OCI-LY7 (cell line): ENCODE results near the gene PHKB. TPM values are rescaled to one million over a fixed set of nuclear protein-coding genes. Genes with fewer than 3 reads are reported as not detected.

Experiments
- BruUV-seq: library from RNA; stranded (reverse); fragments of 400-500 nt; replicated peaks from 2 replicates; lab custom pipeline; 2021; lab: Mats Ljungman, UMichigan
- CTCF ChIA-PET: fragments of 300-600 bp; sonication (Branson Sonifier 250); formaldehyde crosslinking; loops from one replicate; lab custom pipeline; 2022; ENCODE audit warnings: antibody characterized with exemption; ENCODE audit not compliant: unreplicated experiment; lab: Charles Lee
- POLR2A ChIA-PET: fragments of 300-600 bp; sonication (Branson Sonifier 250); formaldehyde crosslinking; loops from one replicate; lab custom pipeline; 2022; ENCODE audit warnings: antibody characterized with exemption; lab: Charles Lee
- DNase-seq: peaks from one replicate; pipeline ENCODE4 v3.0.0-alpha.2; 2015; ENCODE audit warnings: low spot score
- H2AFZ ChIP-seq: fragments of 200-600 bp; sonication (generic), shearing (Covaris generic); 2 replicates; pipeline ENCODE4 v1.6.1; 2014; ENCODE audit warnings: mild to moderate bottlenecking, antibody characterized with exemption, low read length, moderate library complexity
- H3K27ac ChIP-seq: fragments of 200-600 bp; sonication (generic); 2 replicates; pipeline ENCODE4 v1.5.1; 2014; ENCODE audit warnings: mixed run types, low read depth, mild to moderate bottlenecking, moderate library complexity, low read length, inconsistent platforms; ENCODE audit not compliant: poor library complexity, severe bottlenecking
- H3K36me3 ChIP-seq: fragments of 200-600 bp; sonication (generic); 2 replicates; pipeline ENCODE4 v1.6.1; 2014; ENCODE audit warnings: mild to moderate bottlenecking, antibody characterized with exemption, low read length, moderate library complexity, mixed read lengths; ENCODE audit not compliant: insufficient read depth
- H3K4me1 ChIP-seq: fragments of 200-600 bp; sonication (generic); 2 replicates; pipeline ENCODE4 v1.5.1; 2014; ENCODE audit warnings: mild to moderate bottlenecking, low read length; ENCODE audit not compliant: insufficient read depth, poor library complexity, severe bottlenecking
- H3K4me2 ChIP-seq: fragments of 200-600 bp; sonication (generic); 2 replicates; pipeline ENCODE4 v1.6.1; 2014; ENCODE audit warnings: mild to moderate bottlenecking, low read length
- H3K4me3 ChIP-seq: fragments of 200-600 bp; sonication (generic); 2 replicates; pipeline ENCODE4 v1.5.1; 2014; ENCODE audit warnings: mild to moderate bottlenecking, low read depth, low read length; ENCODE audit not compliant: poor library complexity, severe bottlenecking
- H3K79me2 ChIP-seq: fragments of 200-600 bp; sonication (generic); 2 replicates; pipeline ENCODE4 v1.6.1; 2016; ENCODE audit warnings: low read depth, mild to moderate bottlenecking, low read length, moderate library complexity, mixed read lengths; ENCODE audit not compliant: insufficient read depth
- H3K9me2 ChIP-seq: fragments of 200-600 bp; sonication (generic); 2 replicates; pipeline ENCODE4 v1.6.1; 2016; ENCODE audit warnings: mild to moderate bottlenecking, low read length, mixed read lengths; ENCODE audit not compliant: insufficient read depth
- H3K9me3 ChIP-seq: fragments of 200-600 bp; sonication (generic); 2 replicates; pipeline ENCODE4 v1.6.1; 2014; ENCODE audit warnings: mild to moderate bottlenecking, mixed run types, low read length, mixed read lengths
- H4K20me1 ChIP-seq: fragments of 200-600 bp; sonication (generic); 2 replicates; pipeline ENCODE4 v1.6.1; 2014; ENCODE audit warnings: mild to moderate bottlenecking, antibody characterized with exemption, low read length, moderate library complexity, mixed read lengths; ENCODE audit not compliant: insufficient read depth
- EZH2phosphoT487 ChIP-seq: fragments of 200-600 bp; sonication (generic); IDR thresholded peaks from 2 replicates; pipeline ENCODE4 v1.6.1; 2018; ENCODE audit warnings: low read depth, borderline replicate concordance, mild to moderate bottlenecking, mixed run types, antibody characterized with exemption, low read length, moderate library complexity, mixed read lengths
- intact Hi-C: fragments of 100-400 bp; cut with micrococcal nuclease; formaldehyde crosslinking; loops from one replicate; pipeline ENCODE4 v1.10.0; 2022; ENCODE audit not compliant: unreplicated experiment
- total RNA-seq, 2 experiments: library from RNA; depleted of rRNA in 1 of 2; stranded (reverse); fragments of >200 nt in 1 of 2; shearing (Covaris generic) in 1 of 2; gene quantifications; 2 replicates each; pipeline ENCODE4 v1.2.3, GENCODE V29; 2014 to 2022
- TF ChIP-seq, protein P1 (sequence below): fragments of 200-600 bp; sonication (generic); conservative IDR thresholded peaks from 2 replicates; pipeline ENCODE4 v1.5.1; 2014; ENCODE audit warnings: mild to moderate bottlenecking, antibody characterized with exemption, low read length, moderate library complexity, mixed read lengths

The PHKB gene
- total RNA-seq, 2 experiments from 2014 or later, result 56.9 to 93.1 TPM

DNA sequence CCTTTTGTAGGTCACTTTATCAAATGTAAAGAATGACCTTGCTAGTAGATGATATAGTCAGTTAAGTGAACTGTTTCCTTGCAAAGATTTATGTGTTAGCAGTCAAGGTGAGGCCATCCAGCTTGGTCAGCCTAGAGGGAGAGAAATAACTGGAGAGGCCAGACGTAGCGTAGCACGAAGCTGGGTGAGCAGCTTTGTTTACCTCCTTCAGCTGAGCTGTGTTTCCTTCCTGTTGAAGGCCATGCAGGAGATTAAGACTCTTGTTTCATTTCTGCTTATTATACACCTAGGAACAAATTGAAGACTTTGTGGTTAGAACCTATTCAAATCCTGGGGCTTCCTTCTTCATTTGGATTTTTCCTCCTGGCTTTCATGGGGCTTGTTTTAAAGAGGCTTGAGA is 267.1 kb downstream of the PHKB start:
- CTCF ChIA-PET, result no interaction called here
- BruUV-seq, result no TSS peak
- no peak overlapping the region for H3K27ac ChIP-seq
- DNase-seq, result peak; percentile 46
- H3K9me2 ChIP-seq, result no peaks in the 10 kb centered on the region
- H3K4me3 ChIP-seq, result no peak overlapping the region
- no peaks in the 10 kb centered on the region for H3K79me2 ChIP-seq
- intact Hi-C loops, result no loop called here
- no peaks in the 10 kb centered on the region for H4K20me1 ChIP-seq
- peak overlapping the region; percentile 48 for H3K4me2 ChIP-seq
- H3K4me1 ChIP-seq, result peaks cover 11% of the 10 kb centered on the region
- POLR2A ChIA-PET, result interaction anchor here (0.6 to 1.0 kb wide), 3 partner anchors 13 to 880 kb away, joined by 3 to 5 read pairs (median 3); no protein-coding TSS in a partner anchor
- H2AFZ ChIP-seq, result no peak overlapping the region
- no peaks in the 10 kb centered on the region for H3K36me3 ChIP-seq
- no peak for TF ChIP-seq EZH2phosphoT487
- TF ChIP-seq, protein P1, sequence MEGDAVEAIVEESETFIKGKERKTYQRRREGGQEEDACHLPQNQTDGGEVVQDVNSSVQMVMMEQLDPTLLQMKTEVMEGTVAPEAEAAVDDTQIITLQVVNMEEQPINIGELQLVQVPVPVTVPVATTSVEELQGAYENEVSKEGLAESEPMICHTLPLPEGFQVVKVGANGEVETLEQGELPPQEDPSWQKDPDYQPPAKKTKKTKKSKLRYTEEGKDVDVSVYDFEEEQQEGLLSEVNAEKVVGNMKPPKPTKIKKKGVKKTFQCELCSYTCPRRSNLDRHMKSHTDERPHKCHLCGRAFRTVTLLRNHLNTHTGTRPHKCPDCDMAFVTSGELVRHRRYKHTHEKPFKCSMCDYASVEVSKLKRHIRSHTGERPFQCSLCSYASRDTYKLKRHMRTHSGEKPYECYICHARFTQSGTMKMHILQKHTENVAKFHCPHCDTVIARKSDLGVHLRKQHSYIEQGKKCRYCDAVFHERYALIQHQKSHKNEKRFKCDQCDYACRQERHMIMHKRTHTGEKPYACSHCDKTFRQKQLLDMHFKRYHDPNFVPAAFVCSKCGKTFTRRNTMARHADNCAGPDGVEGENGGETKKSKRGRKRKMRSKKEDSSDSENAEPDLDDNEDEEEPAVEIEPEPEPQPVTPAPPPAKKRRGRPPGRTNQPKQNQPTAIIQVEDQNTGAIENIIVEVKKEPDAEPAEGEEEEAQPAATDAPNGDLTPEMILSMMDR, result no peak
- H3K9me3 ChIP-seq, result no peaks in the 10 kb centered on the region

DNA sequence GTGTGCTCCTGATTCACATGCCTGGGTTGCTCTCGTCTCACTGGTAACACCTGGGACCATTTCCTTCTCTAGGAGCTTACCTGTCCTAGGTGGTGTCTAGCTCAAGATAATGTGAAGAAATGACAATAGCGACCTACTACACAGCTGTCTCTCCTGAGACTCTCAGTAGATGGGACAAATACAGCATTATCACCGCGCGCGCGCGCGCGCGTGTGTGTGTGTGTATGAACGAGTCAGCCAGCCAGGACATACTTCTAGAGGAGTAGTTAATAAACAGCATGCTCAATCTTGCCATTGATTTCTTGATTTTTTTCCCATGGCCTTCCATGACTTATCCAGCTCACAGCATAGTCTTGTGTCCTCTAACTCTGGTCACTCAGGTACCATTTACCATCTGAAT is 268.6 kb downstream of the PHKB start:
- intact Hi-C loops, result no loop called here
- ChIA-PET POLR2A (interaction anchor here (0.7 kb wide), 1 partner anchor 149 kb away, joined by 4 read pairs; no protein-coding TSS in a partner anchor), CTCF (no interaction called here)
- H4K20me1 ChIP-seq, result no peaks in the 10 kb centered on the region
- H2AFZ ChIP-seq, result no peak overlapping the region
- no peak for DNase-seq
- no peaks in the 10 kb centered on the region for H3K9me2 ChIP-seq
- TF ChIP-seq EZH2phosphoT487, result no peak
- TF ChIP-seq, protein P1, result no peak
- H3K79me2 ChIP-seq, result no peaks in the 10 kb centered on the region
- H3K36me3 ChIP-seq, result no peaks in the 10 kb centered on the region
- no peak overlapping the region for H3K27ac ChIP-seq
- no TSS peak for BruUV-seq
- H3K9me3 ChIP-seq, result no peaks in the 10 kb centered on the region
- no peak overlapping the region for H3K4me2 ChIP-seq
- H3K4me1 ChIP-seq, result peaks cover 11% of the 10 kb centered on the region
- H3K4me3 ChIP-seq, result no peak overlapping the region

DNA sequence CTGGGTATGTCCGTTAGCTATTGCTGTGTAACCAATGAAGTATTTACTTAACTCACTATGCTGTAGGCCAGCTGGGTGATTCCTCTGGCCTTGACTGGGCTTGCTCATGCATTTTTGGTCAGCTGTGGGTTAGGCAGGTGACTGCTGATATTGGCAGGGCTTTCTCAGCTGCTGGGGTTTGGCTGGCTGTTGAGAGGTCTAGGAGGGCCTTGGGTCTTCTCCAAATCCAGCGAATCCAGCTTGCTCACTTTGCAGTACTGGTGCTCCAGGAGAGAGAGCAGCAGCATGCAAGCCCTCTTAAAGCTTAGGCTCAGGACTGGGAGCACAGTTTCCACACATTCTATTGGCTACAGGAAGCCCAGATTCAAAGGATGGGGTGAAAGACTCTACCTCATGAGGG is 270.1 kb downstream of the PHKB start:
- no peak overlapping the region for H3K4me3 ChIP-seq
- H3K27ac ChIP-seq, result no peak overlapping the region
- ChIA-PET POLR2A (interaction anchor here (1.0 to 1.9 kb wide), 2 partner anchors 11 to 303 kb away, joined by 3 to 5 read pairs; no protein-coding TSS in a partner anchor), CTCF (no interaction called here)
- H3K9me3 ChIP-seq, result no peaks in the 10 kb centered on the region
- H3K4me1 ChIP-seq, result peaks cover 11% of the 10 kb centered on the region
- no peaks in the 10 kb centered on the region for H4K20me1 ChIP-seq
- no peaks in the 10 kb centered on the region for H3K9me2 ChIP-seq
- intact Hi-C loops, result no loop called here
- DNase-seq, result no peak
- H3K36me3 ChIP-seq, result no peaks in the 10 kb centered on the region
- TF ChIP-seq, protein P1, result no peak
- no peak for TF ChIP-seq EZH2phosphoT487
- no TSS peak for BruUV-seq
- no peaks in the 10 kb centered on the region for H3K79me2 ChIP-seq
- no peak overlapping the region for H3K4me2 ChIP-seq
- no peak overlapping the region for H2AFZ ChIP-seq
